ENCODE results near the gene PCNX3.
"Not testable (repeated sequence)": the region's sequence is repeated elsewhere in the genome, so short reads cannot be mapped to it uniquely, and the experiment has no call there.

PCNX3 gene

DNA sequence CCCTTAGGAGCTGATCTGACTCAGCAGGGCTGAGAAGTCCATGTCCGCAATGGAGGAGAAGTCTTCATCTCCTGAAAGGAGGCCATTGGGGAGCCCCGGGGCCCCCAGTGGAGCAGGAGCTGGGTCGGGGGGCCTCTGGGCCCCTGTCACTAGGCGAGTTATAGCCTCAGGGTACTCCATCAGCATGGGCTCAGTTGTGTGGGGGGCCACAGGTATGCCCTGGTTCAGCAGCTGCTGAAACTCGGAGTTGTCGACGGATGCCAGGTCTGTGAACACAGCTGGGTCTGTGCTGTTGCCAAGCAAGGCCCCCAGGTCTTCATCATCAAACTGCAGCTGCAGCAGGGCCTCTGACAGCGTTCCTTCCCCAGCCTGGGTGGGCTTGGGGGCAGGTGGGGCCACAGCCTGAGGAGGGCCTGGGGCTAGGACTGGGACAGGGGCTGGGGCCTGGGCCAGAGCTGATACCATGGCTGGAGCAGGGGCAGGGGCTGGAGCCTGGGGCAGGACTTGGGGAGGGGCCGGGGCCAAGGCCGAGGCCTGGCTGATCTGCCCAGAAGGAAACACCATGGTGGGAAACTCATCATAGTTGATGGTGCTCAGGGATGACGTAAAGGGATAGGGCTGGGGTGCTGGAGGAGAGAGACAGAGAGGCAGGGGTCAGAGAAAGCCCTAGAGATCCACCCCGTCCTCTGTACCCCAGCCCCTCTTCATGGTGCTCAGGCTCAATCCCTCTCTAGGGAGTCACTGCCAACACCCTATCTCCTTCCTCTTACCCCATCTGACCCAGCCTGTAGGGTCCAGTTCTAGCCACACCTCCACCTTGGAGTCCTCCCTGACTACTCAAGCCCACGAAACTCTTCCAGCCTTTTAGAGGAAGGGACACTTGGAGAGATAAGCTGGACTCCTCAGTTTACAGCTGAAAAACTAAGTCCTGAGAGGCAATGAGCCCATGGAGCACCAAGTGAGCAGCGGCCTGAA lies 39.1 kb downstream of the PCNX3 start:
- no peak for DNase-seq (ENCODE audit: low read depth in 3 of 3)

DNA sequence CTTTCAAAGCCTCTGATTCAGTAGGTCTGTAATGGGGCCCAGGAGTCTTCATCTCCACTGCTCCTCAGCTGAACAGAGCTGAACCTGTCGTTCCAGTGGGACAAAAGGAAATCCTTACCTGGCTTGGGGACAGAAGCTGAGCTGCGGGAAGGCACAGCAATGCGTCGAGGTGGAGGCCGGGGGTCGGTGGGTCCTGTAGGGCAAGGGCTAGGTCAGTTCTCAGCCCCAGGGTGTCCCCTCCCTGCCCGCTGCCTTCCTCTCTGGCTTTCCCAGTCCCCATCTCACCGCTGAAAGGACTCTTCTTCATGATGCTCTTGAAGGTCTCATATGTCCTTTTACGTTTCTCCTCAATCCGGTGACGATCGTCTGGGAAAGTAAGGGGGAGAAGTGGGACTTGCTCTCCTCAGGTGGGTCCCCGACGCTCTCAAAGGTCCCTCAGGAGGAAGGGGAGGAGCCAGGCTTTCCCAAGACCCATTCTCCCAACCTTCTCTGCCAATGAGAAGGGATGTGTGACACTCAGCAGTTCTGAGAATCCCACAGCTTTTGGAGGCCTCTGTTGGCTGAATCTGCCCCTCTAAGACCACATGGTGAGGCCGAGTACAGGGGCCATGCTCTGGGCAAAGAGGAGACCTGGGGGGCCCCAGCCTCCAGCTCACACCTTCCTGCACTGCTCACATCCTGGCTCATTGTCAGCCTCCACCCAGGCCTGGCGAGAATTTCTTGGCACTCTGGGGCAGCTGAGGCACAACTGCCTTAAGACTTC lies 40.2 kb downstream of the PCNX3 start:
- DNase-seq (ENCODE audit: low read depth in 3 of 3) = no peak

DNA sequence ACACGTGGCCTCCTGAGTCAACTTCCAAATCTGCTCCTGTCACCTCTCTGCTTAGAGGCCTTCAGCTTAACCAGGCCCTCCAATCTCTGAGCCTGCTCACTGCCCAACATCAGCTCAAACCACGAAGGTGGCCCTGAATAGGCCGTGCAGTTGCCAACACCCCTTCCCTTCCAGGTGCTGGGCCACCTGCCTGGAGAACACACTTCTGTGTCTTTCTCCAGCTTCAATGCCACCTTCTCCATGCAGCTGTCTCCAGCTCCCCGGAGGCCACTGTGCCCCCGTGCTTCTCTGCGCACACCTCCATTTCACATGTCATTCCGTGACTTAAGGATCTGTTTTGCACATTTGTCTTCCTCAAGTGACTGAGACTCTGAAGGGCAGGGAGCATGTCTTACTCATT lies 41.9 kb downstream of the PCNX3 start:
- DNase-seq (ENCODE audit: low read depth in 3 of 3) = no peak

DNA sequence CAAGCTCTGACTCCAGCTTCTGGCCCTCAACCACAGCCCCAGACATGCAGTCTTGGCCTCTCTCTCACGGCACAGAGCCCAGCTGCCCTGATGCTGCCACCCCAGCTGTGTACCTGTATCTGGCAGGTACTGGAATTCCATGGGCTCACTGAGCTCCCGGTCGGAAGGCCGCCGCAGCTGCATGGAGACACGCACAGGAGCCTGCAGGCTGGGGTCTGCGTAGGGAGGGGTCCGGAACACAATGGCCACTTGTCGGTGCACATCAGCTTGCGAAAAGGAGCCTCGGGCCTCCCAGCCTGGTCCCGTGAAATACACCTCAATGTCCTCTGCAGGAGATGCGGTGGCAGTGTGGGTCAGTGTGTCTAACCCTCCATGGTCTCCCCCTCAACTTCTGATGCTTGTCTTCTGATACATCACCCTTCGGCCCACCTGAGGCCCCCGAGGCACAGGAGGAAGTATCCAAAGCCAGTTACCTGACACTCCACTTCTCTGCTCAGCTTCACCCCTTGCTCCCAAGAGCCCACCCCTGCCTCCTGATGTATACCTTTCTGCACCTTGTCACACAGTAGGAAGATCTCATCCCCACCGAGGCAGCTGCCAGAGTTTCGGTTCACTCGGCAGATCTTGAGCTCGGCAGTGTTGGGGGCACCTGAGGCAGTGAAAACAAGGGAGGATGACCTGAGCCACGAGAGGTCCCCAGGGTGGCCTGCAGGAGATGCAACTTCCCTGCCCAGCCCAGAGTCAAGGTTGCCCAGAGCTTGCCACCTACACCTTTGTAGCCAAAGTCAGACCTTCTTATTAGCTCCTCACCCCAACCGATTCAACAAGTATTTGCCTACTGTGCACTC lies 42.8 kb downstream of the PCNX3 start:
- DNase-seq (ENCODE audit: low read depth in 3 of 3) = no peak

DNA sequence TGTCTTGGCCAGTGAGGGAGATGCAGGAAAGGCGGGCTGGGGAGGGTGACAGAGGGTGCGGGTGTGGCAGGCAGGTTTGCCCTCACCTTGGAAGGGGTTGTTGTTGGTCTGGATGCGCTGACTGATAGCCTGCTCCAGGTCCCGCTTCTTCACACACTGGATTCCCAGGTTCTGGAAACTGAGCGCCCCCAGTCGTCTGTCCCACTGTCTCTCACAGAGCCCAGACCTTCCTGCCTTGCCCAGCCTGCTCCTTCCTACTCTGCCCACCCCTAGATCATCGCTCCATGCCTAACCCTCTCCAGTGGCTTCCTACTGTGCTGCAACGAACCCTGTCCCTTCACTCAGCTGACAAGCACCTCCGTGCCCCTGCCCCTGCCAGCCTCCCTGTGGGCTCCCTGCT lies 44.5 kb downstream of the PCNX3 start:
- DNase-seq (ENCODE audit: low read depth in 3 of 3) = no peak

DNA sequence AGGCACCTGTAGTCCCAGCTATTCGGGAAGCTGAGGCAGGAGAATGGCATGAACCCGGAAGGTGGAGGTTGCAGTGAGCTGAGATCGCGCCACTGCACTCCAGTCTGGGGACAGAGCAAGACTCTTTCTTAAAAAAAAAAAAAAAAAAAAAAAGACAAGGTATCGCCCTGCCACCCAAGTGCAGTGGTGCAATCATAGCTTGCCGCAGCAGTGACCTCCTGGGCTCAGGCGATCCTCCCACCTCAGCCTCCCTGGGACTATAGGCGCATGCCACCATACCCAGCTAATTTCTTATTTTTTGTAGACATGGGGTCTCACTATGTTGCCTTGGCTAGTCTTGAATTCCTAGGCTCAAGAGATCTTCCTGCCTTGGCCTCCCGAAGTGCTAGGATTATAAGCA lies 45.3 kb downstream of the PCNX3 start:
- not testable (repeated sequence) for DNase-seq (ENCODE audit: low read depth in 3 of 3)

DNA sequence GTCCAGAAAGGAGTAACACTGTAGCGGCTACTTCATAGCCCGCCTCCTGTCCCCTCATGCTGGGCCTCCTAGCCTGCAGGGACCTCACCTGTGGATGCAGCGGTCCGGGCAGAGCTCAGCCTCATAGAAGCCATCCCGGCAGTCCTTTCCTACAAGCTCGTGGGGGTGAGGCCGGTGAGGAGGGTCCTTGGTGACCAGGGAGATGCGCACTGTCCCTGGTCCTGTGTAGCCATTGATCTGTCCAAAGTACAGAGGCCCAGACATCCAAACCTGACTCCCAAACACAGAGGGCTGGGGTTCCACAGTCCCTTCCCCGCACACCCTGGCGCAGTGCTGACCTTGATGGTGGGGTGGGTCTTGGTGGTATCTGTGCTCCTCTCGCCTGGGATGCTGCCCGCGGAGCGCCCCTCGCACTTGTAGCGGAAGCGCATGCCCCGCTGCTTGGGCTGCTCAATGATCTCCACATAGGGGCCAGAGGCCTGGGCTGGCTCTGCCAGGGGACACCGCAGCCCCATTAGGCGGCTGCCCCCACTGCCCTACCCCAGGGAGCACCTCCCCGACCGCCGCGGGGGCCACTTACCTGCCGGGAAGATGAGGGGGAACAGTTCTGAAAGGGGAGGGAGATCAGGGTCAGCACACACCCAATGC lies 46.1 kb downstream of the PCNX3 start:
- DNase-seq (ENCODE audit: low read depth in 3 of 3) = no peak

DNA sequence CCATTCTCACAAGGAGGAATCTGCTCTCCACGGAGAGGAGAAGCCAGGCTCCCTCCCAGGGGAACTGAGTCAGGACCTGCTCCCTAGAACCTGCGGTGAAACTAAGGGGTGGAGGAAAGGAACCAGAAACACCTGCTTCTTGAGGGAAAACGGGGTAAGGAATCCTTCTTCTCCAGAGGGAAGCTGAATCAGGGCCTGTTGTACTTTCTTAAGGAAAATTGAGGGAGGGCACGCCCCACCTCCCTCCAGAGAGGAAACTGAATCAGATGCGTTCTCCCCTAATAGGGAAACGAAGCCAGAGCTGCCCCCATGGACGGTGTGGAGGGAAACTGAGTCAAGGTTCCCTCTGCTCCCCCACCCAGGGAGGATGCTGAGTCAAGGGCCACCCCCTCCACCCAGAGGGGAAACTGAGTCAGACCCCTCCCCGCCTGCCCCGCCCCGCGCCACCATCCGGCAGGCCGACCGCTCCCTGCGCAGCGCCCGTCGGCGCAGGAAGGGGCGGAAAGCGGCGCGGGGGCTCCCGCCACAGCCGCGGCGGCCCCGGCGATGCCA lies 46.7 kb downstream of the PCNX3 start:
- DNase-seq (ENCODE audit: low read depth in 3 of 3) = no peak

DNA sequence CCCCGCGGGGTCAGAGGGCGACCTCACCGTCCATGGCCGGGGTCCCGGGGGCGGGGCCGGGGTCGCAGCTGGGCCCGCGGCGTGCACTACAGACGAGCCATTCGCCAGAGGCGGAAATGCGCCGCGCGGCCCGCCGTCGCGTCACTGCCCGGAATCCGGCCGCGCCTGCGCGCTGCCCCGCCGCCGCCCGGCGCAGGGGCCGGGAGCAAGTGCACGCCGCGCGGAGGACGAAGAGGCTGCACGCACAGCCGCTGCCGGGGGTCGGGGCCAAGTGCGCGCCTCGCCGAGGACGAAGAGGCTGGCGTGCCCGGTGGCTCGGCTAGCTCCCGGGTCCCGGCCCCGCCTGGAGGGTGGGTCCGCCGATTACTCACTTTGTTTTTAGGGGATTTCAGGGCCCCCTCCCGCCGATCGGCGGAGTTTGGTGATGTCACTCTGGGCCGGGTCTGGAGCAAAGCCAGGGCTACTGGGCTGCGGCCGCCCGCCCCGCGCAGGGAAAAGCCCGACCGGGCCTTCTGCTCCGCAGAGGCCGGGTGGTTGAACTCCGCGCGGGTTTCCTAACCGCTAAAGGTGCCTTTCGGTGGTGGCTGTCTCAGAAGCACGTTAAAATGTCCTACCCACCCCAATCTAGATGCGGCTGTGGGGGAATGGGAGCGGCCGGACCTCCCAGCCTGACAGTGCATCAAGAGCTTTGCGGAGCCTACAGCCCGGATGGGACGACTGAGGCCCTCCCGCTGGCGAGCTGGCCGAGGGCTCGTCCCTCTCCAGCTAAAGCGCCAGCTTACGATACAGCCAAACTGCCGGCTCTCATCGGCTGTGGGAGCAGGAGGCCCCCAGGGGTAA lies 47.4 kb downstream of the PCNX3 start, which contains the start of gene RELA:
Gene RELA, minus strand, starts transcription at position 118 of the 840 bp plus-strand sequence. Its CDS starts 84 bp downstream, at position 34.
- DNase-seq (ENCODE audit: low read depth in 3 of 3) = peak; percentile 75 to 86 (median 85)

DNA sequence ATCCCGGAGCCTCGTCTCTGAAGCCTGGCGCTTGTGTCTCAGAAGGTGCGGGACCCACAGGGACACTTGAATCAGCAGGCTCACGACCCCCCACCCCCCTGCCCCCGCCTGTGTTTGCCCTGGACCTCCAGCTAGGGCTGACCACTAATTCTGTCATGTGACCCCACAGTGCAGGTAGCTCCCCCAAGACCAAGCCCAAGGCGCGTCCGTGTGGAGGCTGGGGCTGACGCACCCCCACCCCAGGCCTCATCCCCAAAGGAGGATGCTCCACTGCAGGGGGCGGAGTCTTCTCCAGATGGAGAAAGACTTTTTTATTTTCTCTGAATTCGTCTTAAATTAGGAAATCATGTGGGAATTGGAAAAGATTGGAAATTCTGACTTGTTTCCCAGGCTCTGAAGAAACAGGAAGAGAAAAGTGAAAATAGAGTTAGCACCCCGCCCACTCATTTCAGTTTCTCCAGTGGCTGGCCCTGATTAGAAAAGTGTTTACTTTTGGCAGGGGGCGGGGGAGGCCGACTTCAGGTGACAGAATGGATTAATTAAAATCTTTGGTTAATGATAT lies 48.1 kb downstream of the PCNX3 start:
- DNase-seq (ENCODE audit: low read depth in 3 of 3) = no peak

DNA sequence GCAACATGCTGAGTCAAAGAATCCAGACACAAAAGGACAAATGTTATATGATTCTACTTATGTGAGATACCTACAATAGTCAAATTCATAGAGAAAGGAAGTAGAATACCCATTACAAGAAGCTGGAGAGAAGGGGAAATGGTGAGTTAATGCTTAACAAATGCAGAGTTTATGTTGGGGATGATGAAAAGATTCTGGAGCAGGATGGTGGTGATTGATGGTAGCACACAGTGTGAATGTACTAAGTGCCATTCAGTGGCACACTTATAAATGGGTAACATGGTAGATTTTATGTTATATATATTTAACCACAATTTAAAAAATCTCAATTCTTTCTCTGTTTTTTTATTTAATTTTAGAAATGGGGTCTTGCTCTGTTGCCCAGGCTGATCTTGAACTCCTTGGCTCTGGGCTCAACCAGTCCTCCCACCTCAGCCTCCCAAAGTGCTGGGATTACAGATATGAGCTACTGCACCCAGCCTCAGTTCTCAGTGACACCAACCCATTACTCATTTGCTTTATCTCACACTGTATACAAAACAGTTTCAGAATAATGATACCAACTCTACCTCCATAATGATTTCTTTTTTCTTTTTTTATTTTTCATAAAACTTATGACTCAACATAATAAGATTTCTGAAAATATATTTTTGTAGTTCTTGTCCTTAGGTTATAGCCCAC lies 56.7 kb downstream of the PCNX3 start:
- DNase-seq (ENCODE audit: low read depth in 3 of 3) = no peak

DNA sequence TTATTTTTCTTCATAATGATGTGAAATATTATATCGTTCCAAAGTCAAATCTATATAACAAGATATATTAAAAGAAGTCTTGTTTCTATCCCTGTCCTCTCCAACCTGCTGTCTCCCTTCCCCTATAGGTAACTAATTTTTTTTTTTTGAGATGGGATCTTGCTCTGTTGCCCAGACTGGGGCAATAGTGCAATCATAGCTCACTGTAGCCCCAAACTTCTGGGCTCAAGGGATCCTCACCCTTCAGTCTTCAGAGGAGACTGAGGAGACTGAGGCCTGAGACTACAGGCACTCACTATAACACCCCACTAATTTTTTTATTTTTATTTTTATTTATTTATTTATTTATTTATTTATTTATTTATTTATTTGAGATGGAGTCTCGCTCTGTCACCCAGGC lies 57.4 kb downstream of the PCNX3 start:
- DNase-seq (ENCODE audit: low read depth in 3 of 3) = no peak

DNA sequence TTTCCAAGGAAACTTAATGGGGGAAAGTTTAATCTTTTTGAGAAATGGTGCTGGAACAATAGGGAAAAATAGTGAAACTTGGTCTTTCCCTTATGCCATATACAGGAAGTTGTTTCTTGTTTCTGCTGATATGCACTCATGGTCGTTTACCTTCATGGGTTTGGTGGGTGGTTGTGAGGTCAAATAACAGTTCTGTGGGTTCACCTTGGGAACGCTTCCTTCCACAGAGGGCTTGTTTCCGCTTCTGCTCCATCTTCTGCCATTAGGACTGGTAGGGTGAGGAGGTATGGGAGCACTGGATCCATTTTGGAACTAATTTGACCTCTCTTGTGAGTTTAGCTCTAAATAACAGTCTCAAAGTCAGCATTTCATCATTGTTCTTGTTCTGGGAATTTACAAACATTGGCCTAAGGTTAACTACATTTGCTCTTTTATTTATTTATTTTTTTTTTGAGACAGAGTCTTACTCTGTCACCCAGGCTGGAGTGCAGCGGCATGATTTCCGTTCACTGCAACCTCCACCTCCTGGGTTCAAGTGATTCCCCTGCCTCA lies 64.7 kb downstream of the PCNX3 start:
- DNase-seq (ENCODE audit: low read depth in 3 of 3) = no peak

DNA sequence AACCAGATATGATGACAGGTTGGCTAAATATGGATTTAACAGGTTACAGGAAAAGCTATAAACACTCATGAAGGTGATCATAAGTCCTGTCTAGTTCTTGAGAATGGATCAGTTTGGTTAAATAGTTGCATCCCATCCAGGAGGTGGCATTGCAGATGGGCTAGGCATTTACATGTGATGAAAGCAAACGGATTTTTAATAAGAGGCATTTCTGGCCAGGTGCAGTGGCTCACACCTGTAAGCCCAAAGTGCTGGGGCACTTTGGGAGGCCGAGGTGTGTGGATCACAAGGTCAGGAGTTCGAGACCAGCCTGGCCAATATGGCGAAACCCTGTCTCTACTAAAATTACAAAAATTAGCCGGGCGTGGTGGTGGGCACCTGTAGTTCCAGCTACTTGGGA lies 67.9 kb downstream of the PCNX3 start:
- DNase-seq (ENCODE audit: low read depth in 3 of 3) = not testable (repeated sequence)

DNA sequence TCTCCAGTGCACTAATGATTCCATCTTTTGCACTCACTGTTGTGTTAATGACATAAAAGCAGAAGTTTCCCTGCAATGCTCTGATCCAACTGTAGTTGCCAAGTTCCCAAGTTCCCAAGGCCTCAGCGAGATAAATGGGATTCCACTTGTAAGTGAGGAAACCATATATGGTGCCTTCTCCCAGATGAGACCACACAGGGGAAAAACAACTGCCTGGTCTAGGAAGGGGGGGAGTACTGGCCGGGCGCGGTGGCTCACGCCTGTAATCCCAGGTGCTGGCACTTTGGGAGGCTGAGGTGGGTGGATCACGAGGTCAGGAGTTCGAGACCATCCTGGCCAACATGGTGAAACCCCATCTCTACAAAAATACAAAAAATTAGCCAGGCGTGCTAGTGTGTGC lies 70.4 kb downstream of the PCNX3 start:
- DNase-seq (ENCODE audit: low read depth in 3 of 3) = no peak
